HepG2 (cell line): Measurements from ENCODE around the gene BSN. TPM values are rescaled to one million over a fixed set of nuclear protein-coding genes. Genes with fewer than 3 reads are reported as not detected.
A peak's percentile ranks its signal among the peaks of the same experiment; 100 is the strongest.

Source experiments
- CCDC6 ChIP-seq: sonication (generic); formaldehyde crosslinking; IDR thresholded peaks from 2 replicates; pipeline ENCODE4 v1.8.1; 2022; ENCODE audit warnings: mild to moderate bottlenecking, missing genetic modification reagents, moderate library complexity
- GLI4 ChIP-seq: sonication (generic); formaldehyde crosslinking; IDR thresholded peaks from 2 replicates; pipeline ENCODE4 v1.5.1; 2020; ENCODE audit warnings: missing genetic modification reagents, mild to moderate bottlenecking, moderate library complexity, borderline replicate concordance
- JARID2 ChIP-seq: sonication (generic); formaldehyde crosslinking; IDR thresholded peaks from 2 replicates; pipeline ENCODE4 v1.8.1; 2023; ENCODE audit warnings: missing genetic modification reagents, inconsistent platforms; ENCODE audit not compliant: insufficient replicate concordance
- RFXAP ChIP-seq: sonication (generic); formaldehyde crosslinking; IDR thresholded peaks from 2 replicates; pipeline ENCODE4 v1.4.0; 2020; ENCODE audit warnings: missing genetic modification reagents, borderline replicate concordance
- RXRA ChIP-seq: sonication (generic); formaldehyde crosslinking; IDR thresholded peaks from 2 replicates; pipeline ENCODE4 v1.5.1; 2020; ENCODE audit warnings: missing genetic modification reagents
- polyA plus RNA-seq, 8 experiments: library from polyadenylated mRNA; depleted of rRNA in 3 of 8; stranded (reverse) in 7 of 8; unstranded in 1 of 8; fragments of >200 nt; fragmentation: Illumina TruSeq in 4 of 8; extraction: Trizol in 4 of 8; gene quantifications; 2 replicates each; pipeline versions ENCODE4 v1.2.1 to v1.2.3, GENCODE V29; 2011 to 2016; ENCODE audit warnings: low read depth in 4 of 8, missing spikeins in 1 of 8, mixed read lengths in 1 of 8; ENCODE audit not compliant: insufficient read depth in 1 of 8
- total RNA-seq, 5 experiments: library from RNA; depleted of rRNA; stranded (reverse); fragments of >200 nt; fragmentation: Illumina TruSeq; extraction: Trizol; gene quantifications; 2 replicates each; pipeline ENCODE4 v1.2.3, GENCODE V29; 2016; ENCODE audit warnings: low read depth in 1 of 5
- TF ChIP-seq, protein P1 (sequence below): IDR thresholded peaks from 2 replicates; pipeline ENCODE4 v1.6.1; 2016; ENCODE audit warnings: missing genetic modification reagents, missing compliant biosample characterization
- TF ChIP-seq, protein P2 (sequence below): sonication (generic); formaldehyde crosslinking; IDR thresholded peaks from 2 replicates; pipeline ENCODE4 v1.4.0; 2020; ENCODE audit warnings: missing genetic modification reagents, mild to moderate bottlenecking, borderline replicate concordance
- TF ChIP-seq, protein P3 (sequence below): sonication (generic); formaldehyde crosslinking; IDR thresholded peaks from 2 replicates; pipeline ENCODE4 v1.4.0; 2020; ENCODE audit warnings: low read depth, mild to moderate bottlenecking, missing genetic modification reagents

The BSN gene
- total and polyA plus RNA-seq, 2 of the 13 experiments (the other 11 are each of a cell fraction or from before 2014, with no cell fraction given) = 0.42 to 0.86 TPM

DNA sequence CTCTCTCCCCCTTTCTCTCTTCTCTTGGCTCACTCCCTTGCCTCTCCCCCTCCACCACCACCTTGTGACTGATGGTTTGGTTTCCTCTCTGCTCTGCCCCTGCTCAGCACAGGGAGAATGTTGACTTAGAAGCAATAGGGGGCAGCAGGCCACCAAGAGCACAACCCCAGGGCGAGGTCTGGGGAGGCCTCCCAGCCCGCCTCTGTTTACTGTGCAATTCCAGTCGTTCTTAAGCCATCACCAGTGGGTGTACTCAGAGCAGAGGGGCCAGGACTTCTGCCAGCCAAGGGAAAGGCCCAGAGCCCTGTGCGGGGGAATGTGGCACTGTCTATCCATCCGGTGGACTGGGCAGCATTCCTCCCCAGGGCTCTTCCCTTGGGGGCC is 114.1 kb downstream of the BSN start (continued):
- no peak for TF ChIP-seq GLI4 (CRISPR knock-in tag)
- TF ChIP-seq JARID2 = no peak
- TF ChIP-seq CCDC6 (CRISPR knock-in tag) = 0 out of 2 replicates have a peak, but pooled peaks have one; percentile 57
- TF ChIP-seq, protein P1, sequence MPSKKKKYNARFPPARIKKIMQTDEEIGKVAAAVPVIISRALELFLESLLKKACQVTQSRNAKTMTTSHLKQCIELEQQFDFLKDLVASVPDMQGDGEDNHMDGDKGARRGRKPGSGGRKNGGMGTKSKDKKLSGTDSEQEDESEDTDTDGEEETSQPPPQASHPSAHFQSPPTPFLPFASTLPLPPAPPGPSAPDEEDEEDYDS (CRISPR knock-in tag) = peak; percentile 53; the same call in 1 of the 2 replicates
- TF ChIP-seq, protein P2, sequence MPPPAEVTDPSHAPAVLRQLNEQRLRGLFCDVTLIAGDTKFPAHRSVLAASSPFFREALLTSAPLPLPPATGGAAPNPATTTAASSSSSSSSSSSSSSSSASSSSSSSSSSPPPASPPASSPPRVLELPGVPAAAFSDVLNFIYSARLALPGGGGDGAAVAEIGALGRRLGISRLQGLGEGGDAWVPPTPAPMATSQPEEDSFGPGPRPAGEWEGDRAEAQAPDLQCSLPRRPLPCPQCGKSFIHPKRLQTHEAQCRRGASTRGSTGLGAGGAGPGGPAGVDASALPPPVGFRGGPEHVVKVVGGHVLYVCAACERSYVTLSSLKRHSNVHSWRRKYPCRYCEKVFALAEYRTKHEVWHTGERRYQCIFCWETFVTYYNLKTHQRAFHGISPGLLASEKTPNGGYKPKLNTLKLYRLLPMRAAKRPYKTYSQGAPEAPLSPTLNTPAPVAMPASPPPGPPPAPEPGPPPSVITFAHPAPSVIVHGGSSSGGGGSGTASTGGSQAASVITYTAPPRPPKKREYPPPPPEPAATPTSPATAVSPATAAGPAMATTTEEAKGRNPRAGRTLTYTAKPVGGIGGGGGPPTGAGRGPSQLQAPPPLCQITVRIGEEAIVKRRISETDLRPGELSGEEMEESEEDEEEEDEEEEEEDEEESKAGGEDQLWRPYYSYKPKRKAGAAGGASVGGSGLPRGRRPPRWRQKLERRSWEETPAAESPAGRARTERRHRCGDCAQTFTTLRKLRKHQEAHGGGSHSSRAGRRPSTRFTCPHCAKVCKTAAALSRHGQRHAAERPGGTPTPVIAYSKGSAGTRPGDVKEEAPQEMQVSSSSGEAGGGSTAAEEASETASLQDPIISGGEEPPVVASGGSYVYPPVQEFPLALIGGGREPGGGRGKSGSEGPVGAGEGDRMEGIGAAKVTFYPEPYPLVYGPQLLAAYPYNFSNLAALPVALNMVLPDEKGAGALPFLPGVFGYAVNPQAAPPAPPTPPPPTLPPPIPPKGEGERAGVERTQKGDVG (CRISPR knock-in tag) = 0 out of 2 replicates have a peak, but pooled peaks have one; percentile 57
- TF ChIP-seq, protein P3, sequence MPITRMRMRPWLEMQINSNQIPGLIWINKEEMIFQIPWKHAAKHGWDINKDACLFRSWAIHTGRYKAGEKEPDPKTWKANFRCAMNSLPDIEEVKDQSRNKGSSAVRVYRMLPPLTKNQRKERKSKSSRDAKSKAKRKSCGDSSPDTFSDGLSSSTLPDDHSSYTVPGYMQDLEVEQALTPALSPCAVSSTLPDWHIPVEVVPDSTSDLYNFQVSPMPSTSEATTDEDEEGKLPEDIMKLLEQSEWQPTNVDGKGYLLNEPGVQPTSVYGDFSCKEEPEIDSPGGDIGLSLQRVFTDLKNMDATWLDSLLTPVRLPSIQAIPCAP (CRISPR knock-in tag) = no peak
- TF ChIP-seq RXRA = peak; percentile 66; the same call in 1 of the 2 replicates
- TF ChIP-seq RFXAP (CRISPR knock-in tag) = no peak
